Measurements from ENCODE around the gene MEP1A. TPM values are rescaled to one million over a fixed set of nuclear protein-coding genes. Genes with fewer than 3 reads are reported as not detected.

The MEP1A gene
- total and polyA plus RNA-seq, 2 of the 4 experiments (the other 2 are of a cell fraction): not detected

DNA sequence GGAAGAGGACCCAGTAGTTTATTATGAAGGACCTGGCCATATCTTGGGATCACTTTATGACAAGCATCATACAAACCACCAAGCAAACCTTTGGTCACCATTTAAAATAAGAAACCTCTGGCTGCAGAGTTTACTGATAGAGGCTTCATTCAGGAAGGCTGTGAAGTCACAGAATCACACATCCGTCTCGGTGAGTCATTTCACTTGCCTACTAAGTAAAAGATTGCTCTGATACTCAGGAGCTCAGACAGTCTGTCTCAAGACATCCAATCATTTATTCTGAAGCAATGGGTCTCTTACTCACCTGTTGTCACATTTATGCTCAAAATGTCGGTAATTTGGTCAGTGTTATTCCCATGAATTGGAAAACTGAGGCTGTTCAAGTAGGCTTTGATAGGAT lies 94.8 kb downstream of the MEP1A start:
- no peak overlapping the region for H3K9ac ChIP-seq (ENCODE audit: low read depth, low read length)
- no peak overlapping the region for H2AK5ac ChIP-seq (ENCODE audit: low read depth, low read length)
- H2BK120ac ChIP-seq (ENCODE audit: low read depth, low read length): no peak overlapping the region
- intact Hi-C loops (cut with micrococcal nuclease): no loop called here
- H3K9me1 ChIP-seq (ENCODE audit: insufficient read depth, low read length): no peaks in the 10 kb centered on the region
- dilution Hi-C loops (cut with HindIII; ENCODE audit: low sequenced_read_pairs, unreplicated experiment): no loop called here
- H3K27me3 ChIP-seq (ENCODE audit: control insufficient read depth, insufficient read depth, low read length): no peaks in the 10 kb centered on the region
- H2AFZ ChIP-seq (replicated peaks; ENCODE audit: low read length, poor library complexity): no peak overlapping the region
- no peaks in the 10 kb centered on the region for H3K9me3 ChIP-seq (ENCODE audit: control insufficient read depth, insufficient read depth, low read length)
- H3K23ac ChIP-seq (ENCODE audit: low read depth, low read length): no peak overlapping the region
- H3K4me1 ChIP-seq (ENCODE audit: control insufficient read depth, insufficient read depth, low read length): no peaks in the 10 kb centered on the region
- no peak overlapping the region for H3K18ac ChIP-seq (ENCODE audit: low read depth, low read length)
- H4K5ac ChIP-seq (ENCODE audit: low read depth, low read length): no peak overlapping the region
- no peak overlapping the region for H2AK9ac ChIP-seq (replicated peaks; ENCODE audit: low read depth, low read length, poor library complexity)
- ATAC-seq (ENCODE audit: low read depth) (no peak), DNase-seq (no peak)
- WGBS, 2 experiments (ENCODE audit: extremely low coverage in 2 of 2, insufficient read length in 1 of 2): no CpG with 5 or more reads among the region's 3 CpGs
- H3K79me1 ChIP-seq (ENCODE audit: low read depth in 1 of 2, low read length in 2 of 2): no peaks in the 10 kb centered on the region
- no peaks in the 10 kb centered on the region for H3K36me3 ChIP-seq (ENCODE audit: control insufficient read depth, insufficient read depth, low read length)
- H3K4ac ChIP-seq (ENCODE audit: low read depth, low read length): no peak overlapping the region
- no peak overlapping the region for H3K27ac ChIP-seq (ENCODE audit: insufficient read depth, low read length)
- H4K20me1 ChIP-seq (ENCODE audit: insufficient read depth, low read length): no peaks in the 10 kb centered on the region
- in situ Hi-C loops (cut with MboI; ENCODE audit: low sequenced_read_pairs): no loop called here
- H4K8ac ChIP-seq (ENCODE audit: low read depth in 2 of 2, low read length in 2 of 2): no peak overlapping the region
- no peak overlapping the region for H3K56ac ChIP-seq (ENCODE audit: extremely low read depth, insufficient read depth, low read length)
- H3K14ac ChIP-seq (replicated peaks; ENCODE audit: low read depth, low read length): no peak overlapping the region
- H2BK5ac ChIP-seq (ENCODE audit: low read depth, low read length, poor library complexity, severe bottlenecking): no peak overlapping the region
- H4K91ac ChIP-seq (ENCODE audit: insufficient read depth, low read depth, low read length): no peak overlapping the region
- H3K4me3 ChIP-seq (ENCODE audit: insufficient read depth, low read depth, low read length): no peak overlapping the region
- POLR2A ChIA-PET (ENCODE audit: unreplicated experiment): no interaction called here
- TF ChIP-seq MAZ (IDR thresholded peaks at IDR 0.05; ENCODE audit: borderline replicate concordance, low read depth, low read length) (no peak), SMC3 (IDR thresholded peaks at IDR 0.05; ENCODE audit: low read depth, low read length) (no peak), RCOR1 (IDR thresholded peaks at IDR 0.05; ENCODE audit: insufficient replicate concordance, low read length) (no peak), RFX5 (IDR thresholded peaks at IDR 0.05; ENCODE audit: low read depth, low read length) (no peak), CHD1 (IDR thresholded peaks at IDR 0.05; ENCODE audit: low read depth, low read length) (no peak), MAFK (IDR thresholded peaks at IDR 0.05; ENCODE audit: low read depth, low read length) (no peak), CEBPB (IDR thresholded peaks at IDR 0.05; ENCODE audit: low read depth, low read length) (no peak), FOS (IDR thresholded peaks at IDR 0.05; ENCODE audit: low read depth, low read length) (no peak), NFE2L2 (IDR thresholded peaks at IDR 0.05; ENCODE audit: low read depth, low read length) (no peak), RAD21 (IDR thresholded peaks at IDR 0.05; ENCODE audit: low read length) (no peak), MXI1 (IDR thresholded peaks at IDR 0.05; ENCODE audit: borderline replicate concordance, low read depth, low read length) (no peak), BHLHE40 (IDR thresholded peaks at IDR 0.05; ENCODE audit: low read depth, low read length) (no peak)
- TF ChIP-seq, protein P1, sequence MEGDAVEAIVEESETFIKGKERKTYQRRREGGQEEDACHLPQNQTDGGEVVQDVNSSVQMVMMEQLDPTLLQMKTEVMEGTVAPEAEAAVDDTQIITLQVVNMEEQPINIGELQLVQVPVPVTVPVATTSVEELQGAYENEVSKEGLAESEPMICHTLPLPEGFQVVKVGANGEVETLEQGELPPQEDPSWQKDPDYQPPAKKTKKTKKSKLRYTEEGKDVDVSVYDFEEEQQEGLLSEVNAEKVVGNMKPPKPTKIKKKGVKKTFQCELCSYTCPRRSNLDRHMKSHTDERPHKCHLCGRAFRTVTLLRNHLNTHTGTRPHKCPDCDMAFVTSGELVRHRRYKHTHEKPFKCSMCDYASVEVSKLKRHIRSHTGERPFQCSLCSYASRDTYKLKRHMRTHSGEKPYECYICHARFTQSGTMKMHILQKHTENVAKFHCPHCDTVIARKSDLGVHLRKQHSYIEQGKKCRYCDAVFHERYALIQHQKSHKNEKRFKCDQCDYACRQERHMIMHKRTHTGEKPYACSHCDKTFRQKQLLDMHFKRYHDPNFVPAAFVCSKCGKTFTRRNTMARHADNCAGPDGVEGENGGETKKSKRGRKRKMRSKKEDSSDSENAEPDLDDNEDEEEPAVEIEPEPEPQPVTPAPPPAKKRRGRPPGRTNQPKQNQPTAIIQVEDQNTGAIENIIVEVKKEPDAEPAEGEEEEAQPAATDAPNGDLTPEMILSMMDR (conservative IDR thresholded peaks at IDR 0.05; ENCODE audit: low read depth, low read length): no peak
- TF ChIP-seq, protein P2, sequence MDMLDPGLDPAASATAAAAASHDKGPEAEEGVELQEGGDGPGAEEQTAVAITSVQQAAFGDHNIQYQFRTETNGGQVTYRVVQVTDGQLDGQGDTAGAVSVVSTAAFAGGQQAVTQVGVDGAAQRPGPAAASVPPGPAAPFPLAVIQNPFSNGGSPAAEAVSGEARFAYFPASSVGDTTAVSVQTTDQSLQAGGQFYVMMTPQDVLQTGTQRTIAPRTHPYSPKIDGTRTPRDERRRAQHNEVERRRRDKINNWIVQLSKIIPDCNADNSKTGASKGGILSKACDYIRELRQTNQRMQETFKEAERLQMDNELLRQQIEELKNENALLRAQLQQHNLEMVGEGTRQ (IDR thresholded peaks at IDR 0.05; ENCODE audit: low read depth, low read length): no peak
- no peak overlapping the region for H2BK15ac ChIP-seq (ENCODE audit: low read depth, low read length)
- CTCF ChIA-PET: no interaction called here
- H3K4me2 ChIP-seq (ENCODE audit: low read depth, low read length): no peak overlapping the region
- H2BK20ac ChIP-seq (ENCODE audit: low read depth, low read length): no peak overlapping the region
- no TSS peak for BruUV-seq (replicated peaks)

All from IMR-90 (cell line).